ENCODE results near the gene C19orf18. TPM values are rescaled to one million over a fixed set of nuclear protein-coding genes. Genes with fewer than 3 reads are reported as not detected.
A peak's percentile ranks its signal among the peaks of the same experiment; 100 is the strongest.

C19orf18 gene
- polyA plus RNA-seq, 4 donors: 1.3 to 3.1 (median 2.2) TPM

DNA sequence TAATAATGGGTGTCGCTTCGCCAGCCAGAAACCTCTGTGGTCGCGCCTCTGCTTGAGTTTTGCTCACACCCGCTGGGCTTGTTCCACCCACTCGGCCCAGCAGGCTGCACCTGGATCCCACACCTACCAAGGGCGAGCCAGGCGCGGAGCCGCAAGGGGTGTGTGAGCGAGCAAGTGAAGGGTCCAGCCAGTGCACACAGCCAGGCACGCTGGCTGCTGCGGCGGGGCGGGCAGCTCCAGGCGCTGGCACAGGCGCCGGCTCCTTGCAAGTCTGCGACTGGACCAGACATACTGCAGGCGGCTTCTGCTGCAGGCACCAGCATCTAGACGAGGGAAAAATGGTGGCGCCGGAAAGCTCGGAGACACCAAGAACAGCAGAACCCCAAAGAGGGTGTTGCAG lies 25.0 kb downstream of the C19orf18 start:
- DNase-seq (ENCODE audit: low read depth in 4 of 4, low spot score in 3 of 4): no peak

DNA sequence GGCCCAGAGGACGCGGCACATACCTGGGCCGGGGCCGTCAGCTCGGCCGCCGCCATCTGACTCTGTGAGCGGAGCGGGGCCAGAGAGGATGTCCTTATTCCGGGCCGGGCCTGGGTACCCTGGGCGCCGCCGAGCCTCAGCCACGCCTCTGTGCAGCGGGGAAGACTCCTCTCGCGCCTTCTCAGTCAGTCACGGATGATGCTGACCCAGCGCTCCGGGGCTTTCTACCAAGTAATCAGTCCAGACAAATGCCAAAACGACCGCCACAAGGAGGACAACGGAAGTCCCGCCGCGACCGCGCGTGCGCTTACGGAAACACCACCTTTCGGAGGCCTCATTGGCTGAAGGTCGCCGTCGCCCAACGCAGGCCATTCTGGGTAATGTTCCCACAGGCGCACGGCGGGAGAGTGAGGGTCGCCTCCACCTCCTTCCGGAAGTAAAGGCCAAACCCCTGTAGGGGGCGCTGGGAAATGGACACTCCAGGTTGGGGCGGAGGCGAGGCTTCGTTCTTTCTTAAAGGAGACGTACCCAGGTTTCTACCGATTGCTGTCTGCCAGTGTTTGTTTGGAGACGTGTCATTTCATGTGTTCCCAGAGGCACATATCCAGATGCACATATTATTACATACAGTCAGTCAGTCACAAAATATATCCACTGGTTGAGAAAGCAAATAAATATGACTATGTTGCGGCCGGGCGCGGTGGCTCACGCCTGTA lies 26.8 kb downstream of the C19orf18 start, which contains the start of gene ZNF256:
TSS of gene ZNF256 (minus strand) at position 288 of the 716 bp plus-strand sequence. CDS start at position 56, 232 bp downstream.
- peak; percentile 89 to 94 (median 90) for DNase-seq (ENCODE audit: low read depth in 4 of 4, low spot score in 3 of 4)

DNA sequence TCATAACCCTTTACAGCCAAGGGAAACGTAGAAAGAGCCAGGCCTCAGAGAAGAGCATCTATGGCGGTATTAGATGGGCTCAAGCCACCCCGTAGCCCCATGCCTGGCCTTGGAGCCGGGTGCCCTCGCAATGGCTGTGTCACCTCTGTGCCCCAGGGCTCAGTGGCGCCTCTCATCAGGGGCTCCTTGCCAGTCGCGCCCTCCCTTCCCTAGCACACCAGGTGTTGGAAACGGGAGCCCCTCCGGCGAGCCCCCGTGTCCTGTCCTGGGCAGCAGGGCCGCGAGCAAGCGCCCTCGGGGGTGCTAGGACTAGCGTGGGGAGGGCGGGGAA lies 27.3 kb downstream of the C19orf18 start:
- DNase-seq (ENCODE audit: low read depth in 4 of 4, low spot score in 3 of 4): no peak

DNA sequence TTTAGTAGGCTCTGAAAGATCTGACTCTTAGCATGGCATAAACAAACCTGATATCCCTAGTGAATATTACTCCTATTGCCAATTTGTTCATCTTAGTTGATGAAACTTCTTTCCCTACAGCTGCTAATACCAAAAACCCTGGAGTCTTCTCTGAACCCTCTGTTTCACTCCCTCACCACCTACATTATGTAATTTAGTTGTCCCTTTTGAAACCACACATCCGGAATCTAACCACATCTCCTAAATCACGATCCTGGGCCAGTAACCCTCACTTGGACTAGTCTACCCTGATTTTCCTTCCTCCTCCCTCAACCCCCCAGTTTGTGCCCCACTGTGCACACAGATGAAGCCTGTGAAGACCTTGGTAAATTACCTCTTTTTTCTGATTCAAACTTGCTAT lies 28.0 kb downstream of the C19orf18 start:
- no peak for DNase-seq (ENCODE audit: low read depth in 4 of 4, low spot score in 3 of 4)

DNA sequence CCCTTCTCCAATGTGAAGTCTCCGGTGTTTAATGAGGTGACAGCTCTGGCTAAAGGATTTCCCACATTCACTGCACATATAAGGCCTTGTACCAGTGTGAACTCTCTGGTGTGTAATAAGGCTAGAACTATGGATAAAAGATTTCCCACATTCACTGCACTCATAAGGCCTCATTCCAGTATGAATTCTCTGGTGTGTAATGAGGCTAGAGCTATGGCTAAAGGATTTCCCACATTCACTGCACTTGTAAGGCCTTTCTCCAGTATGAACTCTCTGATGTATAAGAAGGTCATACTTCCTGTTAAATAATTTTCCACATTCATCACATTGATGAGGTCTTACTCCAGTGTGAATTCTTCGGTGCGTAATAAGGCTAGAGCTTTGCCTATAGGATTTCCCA lies 32.7 kb downstream of the C19orf18 start:
- DNase-seq (ENCODE audit: low read depth in 4 of 4, low spot score in 3 of 4): no peak

DNA sequence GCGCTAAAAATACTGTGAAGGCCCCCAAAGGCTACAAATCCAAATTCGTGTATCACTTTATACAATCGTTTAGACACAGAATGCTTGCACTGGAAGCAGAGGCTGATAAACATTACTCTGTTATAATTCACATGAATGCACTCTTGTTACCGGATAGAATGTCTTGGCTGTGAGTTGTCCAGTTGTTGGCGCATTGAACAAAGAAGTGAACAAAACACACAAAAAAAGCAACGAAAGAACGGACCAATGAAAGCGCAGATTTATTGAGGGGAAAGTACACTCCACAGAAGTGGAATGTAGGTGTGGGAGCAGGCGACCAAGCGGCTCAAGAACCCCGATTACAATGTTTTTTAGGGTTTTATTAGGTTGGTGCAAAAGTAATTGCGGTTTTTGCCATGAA lies 38.6 kb downstream of the C19orf18 start:
- DNase-seq (ENCODE audit: low read depth in 4 of 4, low spot score in 3 of 4): no peak

DNA sequence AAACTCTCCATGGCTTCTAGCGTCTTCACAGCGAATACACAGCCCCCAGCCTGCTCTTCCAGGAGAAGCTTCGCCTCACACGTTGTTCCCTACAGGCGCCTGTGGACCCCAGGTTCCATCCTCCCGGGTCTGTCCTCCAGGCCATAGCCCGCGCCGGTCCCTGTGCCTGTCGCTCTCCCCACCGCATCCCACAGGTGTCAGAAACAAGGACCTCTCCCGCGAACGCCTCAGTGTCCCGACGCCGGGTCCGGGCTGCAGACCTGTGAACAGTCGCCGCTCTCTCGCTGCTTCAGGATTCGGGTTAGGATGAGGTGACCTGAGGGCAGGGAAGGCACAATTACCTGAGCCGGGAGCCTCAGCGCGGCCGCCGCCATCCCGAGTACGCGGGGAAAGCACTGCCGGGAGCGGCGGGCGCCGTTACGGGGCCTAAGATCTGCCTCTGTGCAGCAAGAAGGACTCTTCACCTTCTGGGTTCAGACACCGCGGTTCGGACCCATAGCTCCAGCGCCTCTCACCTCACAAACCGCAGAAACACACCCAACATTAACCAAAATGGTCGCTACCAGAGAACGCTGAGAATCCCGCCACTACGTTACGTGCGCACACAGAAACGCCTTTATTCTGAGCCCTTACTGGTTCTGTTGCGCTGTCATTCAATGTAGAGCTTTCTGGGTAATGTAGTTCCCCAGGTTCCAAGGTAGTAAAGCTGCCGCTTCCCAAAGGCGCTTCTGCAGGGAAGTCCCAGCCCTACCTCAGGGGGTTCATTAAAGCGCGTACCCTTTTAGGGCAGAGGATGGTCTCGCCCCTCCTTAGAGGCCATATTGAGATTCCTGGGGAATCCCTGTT lies 39.3 kb downstream of the C19orf18 start, which contains the start of gene ZNF418:
TSS of gene ZNF418 (minus strand) at position 583 of the 846 bp plus-strand sequence. CDS start 1,580 bp downstream, outside the sequence.
- DNase-seq (ENCODE audit: low read depth in 4 of 4, low spot score in 3 of 4): peak; percentile 62 to 83 (median 73)

DNA sequence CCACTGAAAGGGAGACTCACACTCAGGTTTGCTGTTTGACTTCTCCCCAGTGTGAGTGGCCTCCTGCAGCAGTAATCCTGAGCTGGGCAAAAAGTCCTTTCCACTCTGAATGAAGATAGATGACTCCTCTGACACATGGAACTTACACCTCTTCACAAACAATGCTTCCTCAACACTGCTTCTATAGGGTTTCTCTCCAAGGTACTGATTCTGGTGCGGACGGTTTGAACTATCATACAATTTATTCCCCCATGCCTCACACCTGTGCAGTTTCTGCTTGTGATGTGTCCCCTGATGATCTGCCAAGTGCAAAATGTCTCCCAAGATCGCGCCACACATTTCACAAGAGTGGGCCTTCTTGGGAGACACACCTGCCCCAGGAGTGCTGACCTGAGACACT lies 46.7 kb downstream of the C19orf18 start:
- no peak for DNase-seq (ENCODE audit: low read depth in 4 of 4, low spot score in 3 of 4)

DNA sequence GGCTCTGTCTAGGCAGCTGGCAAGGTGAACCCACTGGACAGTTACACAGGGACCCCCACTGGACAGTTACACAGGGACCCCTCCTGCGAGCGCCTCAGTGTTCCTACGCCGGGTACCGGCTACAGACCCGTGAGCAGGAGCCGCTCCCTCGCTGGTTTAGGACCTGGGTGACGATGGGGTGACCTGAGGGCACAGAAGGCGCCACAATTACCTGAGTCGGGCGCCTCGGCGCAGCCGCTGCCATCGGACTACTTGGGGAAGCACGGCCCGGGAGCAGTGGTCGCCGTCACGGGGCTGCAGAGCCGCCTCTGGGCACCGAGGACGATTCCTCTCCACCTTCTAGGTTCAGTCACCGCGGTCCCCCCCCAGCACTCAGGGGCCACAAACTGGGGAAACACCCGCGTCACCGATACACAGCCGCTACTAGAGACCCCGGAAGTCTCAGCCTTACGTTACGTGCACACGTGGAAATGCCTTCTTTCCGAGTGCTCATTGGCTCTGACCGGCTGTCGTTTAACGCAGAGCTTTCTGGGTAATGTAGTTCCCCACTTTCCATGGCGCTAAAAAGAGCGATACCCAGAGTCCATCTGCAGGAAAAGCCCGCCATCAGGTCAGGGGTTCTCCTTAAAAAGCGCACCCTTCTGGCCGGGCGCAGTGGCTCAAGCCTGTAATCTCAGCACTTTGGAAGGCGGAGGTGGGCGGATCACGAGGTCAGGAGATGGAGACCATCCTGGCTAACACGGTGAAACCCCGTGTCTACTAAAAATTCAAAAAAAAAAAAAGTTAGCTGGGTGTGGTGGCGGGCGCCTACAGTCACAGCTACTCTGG lies 58.0 kb downstream of the C19orf18 start, which contains the start of gene ZNF417:
TSS of gene ZNF417 (minus strand) at position 425 of the 828 bp plus-strand sequence. CDS start at position 244, 181 bp downstream.
- DNase-seq (ENCODE audit: low read depth in 4 of 4, low spot score in 3 of 4): peak; percentile 85 to 94 (median 88)

DNA sequence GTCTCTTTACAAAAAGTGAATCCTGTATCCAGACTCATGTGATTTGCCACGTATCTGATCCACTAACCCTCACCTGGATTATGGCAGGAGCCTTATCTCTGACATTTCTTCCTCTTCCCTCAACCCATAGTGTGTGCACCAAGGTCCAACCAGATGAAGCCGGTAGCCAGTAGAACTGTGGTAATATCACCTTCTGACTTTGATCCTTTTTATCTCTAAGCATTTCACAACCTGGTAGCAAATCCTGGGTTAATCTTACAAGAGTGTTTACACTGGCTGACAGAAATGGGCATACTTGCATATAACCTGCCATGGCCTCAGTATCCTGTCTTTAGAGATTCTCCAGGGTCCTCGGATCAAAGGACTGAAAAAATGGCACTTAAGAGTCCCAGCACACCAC lies 59.8 kb downstream of the C19orf18 start:
- DNase-seq (ENCODE audit: low read depth in 4 of 4, low spot score in 3 of 4): no peak

Other genes starting within 250 kb of the C19orf18 start
- 10 to 100 TPM in 3 of 4 donors, 1 to 10 TPM in 1; 9.4 to 19.4 (median 19.3) TPM for gene ZNF671, start 246.9 kb downstream of the C19orf18 start, polyA plus RNA-seq (ENCODE audit: insufficient read length in 4 of 4)
- gene ZNF776, start 227.7 kb downstream of the C19orf18 start, polyA plus RNA-seq (ENCODE audit: insufficient read length in 4 of 4): 10 to 100 TPM; 24.9 to 39.6 (median 36.9) TPM
- 10 to 100 TPM; 15.6 to 27.2 (median 22.7) TPM for gene ZNF586, start 204.9 kb downstream of the C19orf18 start, polyA plus RNA-seq (ENCODE audit: insufficient read length in 4 of 4)
- gene ZNF552, start 159.6 kb downstream of the C19orf18 start, polyA plus RNA-seq (ENCODE audit: insufficient read length in 4 of 4): 10 to 100 TPM in 3 of 4 donors, 1 to 10 TPM in 1; 6.3 to 27.4 (median 18.0) TPM
- 10 to 100 TPM in 3 of 4 donors, 1 to 10 TPM in 1; 4.6 to 17.1 (median 15.0) TPM for gene ZNF587B, start 144.2 kb downstream of the C19orf18 start, polyA plus RNA-seq (ENCODE audit: insufficient read length in 4 of 4)
- 10 to 100 TPM; 19.6 to 41.0 (median 26.1) TPM for gene ZNF587, start 124.7 kb downstream of the C19orf18 start, polyA plus RNA-seq (ENCODE audit: insufficient read length in 4 of 4)
- gene ZNF814, start 85.5 kb downstream of the C19orf18 start, polyA plus RNA-seq (ENCODE audit: insufficient read length in 4 of 4): 10 to 100 TPM; 36.3 to 84.0 (median 53.2) TPM
- gene ZNF417, start 57.9 kb downstream of the C19orf18 start, polyA plus RNA-seq (ENCODE audit: insufficient read length in 4 of 4): 10 to 100 TPM; 19.5 to 32.7 (median 25.6) TPM
- 10 to 100 TPM; 15.4 to 27.7 (median 24.1) TPM for gene ZNF418, start 39.1 kb downstream of the C19orf18 start, polyA plus RNA-seq (ENCODE audit: insufficient read length in 4 of 4)
- 10 to 100 TPM in 2 of 4 donors, 1 to 10 TPM in 2; 7.3 to 10.8 (median 9.1) TPM for gene ZNF256, start 26.8 kb downstream of the C19orf18 start, polyA plus RNA-seq (ENCODE audit: insufficient read length in 4 of 4)
- 10 to 100 TPM; 20.2 to 34.4 (median 30.8) TPM for gene ZNF606, start 28.3 kb upstream of the C19orf18 start, polyA plus RNA-seq (ENCODE audit: insufficient read length in 4 of 4)
- gene ZSCAN1, start 59.5 kb upstream of the C19orf18 start, polyA plus RNA-seq (ENCODE audit: insufficient read length in 4 of 4): 1 to 10 TPM; 1.4 to 7.7 (median 2.5) TPM
- 10 to 100 TPM; 22.1 to 28.6 (median 23.9) TPM for gene ZNF135, start 84.7 kb upstream of the C19orf18 start, polyA plus RNA-seq (ENCODE audit: insufficient read length in 4 of 4)
- 100 to 1,000 TPM in 1 of 4 donors, 10 to 100 TPM in 3; 76.2 to 122 (median 83.3) TPM for gene ZSCAN18, start 123.7 kb upstream of the C19orf18 start, polyA plus RNA-seq (ENCODE audit: insufficient read length in 4 of 4)
- 10 to 100 TPM; 17.7 to 24.3 (median 22.1) TPM for gene ZNF329, start 176.3 kb upstream of the C19orf18 start, polyA plus RNA-seq (ENCODE audit: insufficient read length in 4 of 4)
- gene ZNF274, start 208.5 kb upstream of the C19orf18 start, polyA plus RNA-seq (ENCODE audit: insufficient read length in 4 of 4): 10 to 100 TPM; 13.0 to 24.0 (median 19.5) TPM

Measured in left renal pelvis (tissue), 4 donors.